ENCODE data around the gene MMP25.

MMP25 gene

GRCh38 chr16:3042376-3042775 lies 4.0 kb upstream of the MMP25 start:
- Histone ChIP-seq H3K9me2 (replicated peaks; ENCODE audit: insufficient read depth, low read length) (no peaks in the 10 kb centered on the region), H2AFZ (ENCODE audit: low read depth, low read length, severe bottlenecking) (no peak overlapping the region), H3K4me3 (ENCODE audit: insufficient read depth, low read length, poor library complexity, severe bottlenecking) (no peak overlapping the region), H3K27ac (ENCODE audit: low read depth, low read length) (no peak overlapping the region), H4K20me1 (ENCODE audit: low read depth, low read length) (no peaks in the 10 kb centered on the region), H3K4me2 (ENCODE audit: low read depth, low read length, poor library complexity, severe bottlenecking) (no peak overlapping the region), H3K79me2 (ENCODE audit: insufficient read depth, low read length) (no peaks in the 10 kb centered on the region), H3K36me3 (ENCODE audit: low read length) (no peaks in the 10 kb centered on the region), H3K9me3 (ENCODE audit: insufficient read depth, low read length) (no peaks in the 10 kb centered on the region), H3K27me3 (ENCODE audit: low read length) (no peaks in the 10 kb centered on the region), H3K9ac (ENCODE audit: low read length) (no peak overlapping the region), H3F3A (ENCODE audit: insufficient read depth) (no peaks in the 10 kb centered on the region)
- TF ChIP-seq EZH2phosphoT487 (conservative IDR thresholded peaks at IDR 0.05; ENCODE audit: low read length): no peak
- TF ChIP-seq CTCF (IDR thresholded peaks at IDR 0.05; ENCODE audit: insufficient read depth, low read length, poor library complexity, severe bottlenecking): no peak

DNA sequence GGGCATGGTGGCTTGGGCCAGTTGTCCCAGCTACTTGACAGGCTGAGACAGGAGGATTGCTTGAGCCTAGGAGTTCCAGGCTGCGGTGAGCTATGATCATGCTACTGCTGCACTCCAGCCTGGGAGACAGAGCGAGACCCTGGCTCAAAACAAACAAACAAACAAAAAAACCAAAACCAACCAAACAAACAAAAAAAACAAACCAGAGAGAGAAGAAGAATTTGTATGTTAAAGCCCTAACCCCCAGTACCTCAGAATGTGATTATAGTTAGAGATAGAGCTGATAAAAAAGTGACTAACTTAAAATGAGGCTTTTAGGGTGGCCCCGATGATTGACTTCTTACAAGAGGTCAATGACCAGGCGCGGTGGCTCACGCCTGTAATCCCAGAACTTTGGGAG lies 1.7 kb upstream of the MMP25 start:
- Histone ChIP-seq H3K79me2 (ENCODE audit: insufficient read depth, low read length) (no peaks in the 10 kb centered on the region), H3K4me3 (ENCODE audit: insufficient read depth, low read length, poor library complexity, severe bottlenecking) (no peak overlapping the region), H3K36me3 (ENCODE audit: low read length) (no peaks in the 10 kb centered on the region), H3F3A (ENCODE audit: insufficient read depth) (no peaks in the 10 kb centered on the region), H3K9ac (ENCODE audit: low read length) (no peak overlapping the region), H3K9me2 (replicated peaks; ENCODE audit: insufficient read depth, low read length) (no peaks in the 10 kb centered on the region), H4K20me1 (ENCODE audit: low read depth, low read length) (no peaks in the 10 kb centered on the region), H3K27me3 (ENCODE audit: low read length) (no peaks in the 10 kb centered on the region), H3K9me3 (ENCODE audit: insufficient read depth, low read length) (no peaks in the 10 kb centered on the region), H3K27ac (ENCODE audit: low read depth, low read length) (no peak overlapping the region), H3K4me2 (ENCODE audit: low read depth, low read length, poor library complexity, severe bottlenecking) (no peak overlapping the region), H2AFZ (ENCODE audit: low read depth, low read length, severe bottlenecking) (no peak overlapping the region)
- TF ChIP-seq EZH2phosphoT487 (conservative IDR thresholded peaks at IDR 0.05; ENCODE audit: low read length): no peak
- TF ChIP-seq CTCF (IDR thresholded peaks at IDR 0.05; ENCODE audit: insufficient read depth, low read length, poor library complexity, severe bottlenecking): no peak

GRCh38 chr16:3046641-3047386 lies 453 bp downstream of the MMP25 start:
- Histone ChIP-seq H2AFZ (ENCODE audit: low read depth, low read length, severe bottlenecking) (no peak overlapping the region), H3K27me3 (ENCODE audit: low read length) (no peaks in the 10 kb centered on the region), H3K9me2 (replicated peaks; ENCODE audit: insufficient read depth, low read length) (no peaks in the 10 kb centered on the region), H3K4me2 (ENCODE audit: low read depth, low read length, poor library complexity, severe bottlenecking) (peak overlapping the region; percentile 49), H3K27ac (ENCODE audit: low read depth, low read length) (no peak overlapping the region), H3F3A (ENCODE audit: insufficient read depth) (no peaks in the 10 kb centered on the region), H3K9me3 (ENCODE audit: insufficient read depth, low read length) (no peaks in the 10 kb centered on the region), H4K20me1 (ENCODE audit: low read depth, low read length) (no peaks in the 10 kb centered on the region), H3K9ac (ENCODE audit: low read length) (no peak overlapping the region), H3K79me2 (ENCODE audit: insufficient read depth, low read length) (no peaks in the 10 kb centered on the region), H3K36me3 (ENCODE audit: low read length) (no peaks in the 10 kb centered on the region), H3K4me3 (ENCODE audit: insufficient read depth, low read length, poor library complexity, severe bottlenecking) (no peak overlapping the region)
- TF ChIP-seq CTCF (IDR thresholded peaks at IDR 0.05; ENCODE audit: insufficient read depth, low read length, poor library complexity, severe bottlenecking): no peak
- TF ChIP-seq EZH2phosphoT487 (conservative IDR thresholded peaks at IDR 0.05; ENCODE audit: low read length): no peak
